NCI-H510A treated with DMSO at 0.1 percent for 48 hours (cell line): ENCODE measurements around the gene WDR27.
"Not testable (repeated sequence)": the region's sequence is repeated elsewhere in the genome, so short reads cannot be mapped to it uniquely, and the experiment has no call there.

Experiments
- DNase-seq: peaks from one replicate; lab custom pipeline; 2025; lab: John Stamatoyannopoulos, UW

WDR27 gene

DNA sequence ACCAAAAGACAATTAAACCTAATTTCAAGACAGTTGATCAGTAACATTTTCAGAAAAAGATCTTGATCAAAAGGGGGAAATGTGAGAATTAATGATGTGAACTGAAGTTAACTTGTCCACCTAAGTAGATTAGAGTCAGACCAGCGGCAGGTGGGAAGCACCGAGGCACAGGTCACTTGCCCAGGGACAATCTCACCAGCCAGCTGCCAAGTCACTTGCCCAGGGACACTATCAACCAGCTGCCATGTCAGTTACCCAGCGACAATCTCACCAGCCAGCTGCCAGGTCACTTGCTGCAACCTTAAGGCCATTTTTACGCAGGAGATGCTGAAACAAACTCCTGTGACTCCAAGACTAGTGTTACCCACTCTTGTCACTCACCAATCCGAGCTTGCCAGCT is 260.5 kb downstream of the WDR27 start:
- no peak for DNase-seq

DNA sequence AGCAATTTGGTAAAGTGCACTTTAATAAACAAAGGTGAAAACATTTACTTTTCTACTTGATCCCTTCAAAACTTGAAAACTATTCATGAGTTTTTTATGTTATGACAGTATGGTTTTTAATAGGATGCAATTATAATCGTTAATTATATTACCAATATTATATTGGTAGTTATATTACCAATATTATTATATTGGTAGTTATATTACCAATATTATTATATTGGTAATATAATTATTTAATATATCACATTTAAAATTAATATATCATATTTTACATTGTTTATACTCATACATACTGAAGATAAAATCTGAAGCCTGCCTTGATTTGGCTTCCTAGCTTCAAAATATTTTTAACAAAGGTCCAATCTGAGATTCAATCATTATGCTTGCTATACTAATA is 262.1 kb downstream of the WDR27 start:
- no peak for DNase-seq

DNA sequence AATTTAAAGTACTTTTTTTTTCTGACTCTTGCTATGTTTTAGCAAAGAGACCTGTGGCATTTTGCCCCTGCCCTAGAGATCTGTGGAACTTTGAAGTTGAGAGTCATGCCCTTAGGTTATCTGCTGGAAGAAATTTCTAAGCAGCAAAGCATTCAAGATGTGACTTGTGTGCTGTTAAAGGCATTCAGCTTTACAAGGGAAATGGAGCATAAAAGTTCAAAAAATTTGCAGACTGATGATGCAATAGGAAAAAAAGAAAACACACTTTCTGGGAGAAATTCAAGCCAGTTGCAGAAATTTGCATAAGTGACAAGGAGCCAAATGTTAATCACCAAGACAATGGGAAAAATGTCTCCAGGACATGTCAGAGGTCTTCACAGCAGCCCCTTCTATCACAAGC is 267.3 kb downstream of the WDR27 start:
- DNase-seq = not testable (repeated sequence)

DNA sequence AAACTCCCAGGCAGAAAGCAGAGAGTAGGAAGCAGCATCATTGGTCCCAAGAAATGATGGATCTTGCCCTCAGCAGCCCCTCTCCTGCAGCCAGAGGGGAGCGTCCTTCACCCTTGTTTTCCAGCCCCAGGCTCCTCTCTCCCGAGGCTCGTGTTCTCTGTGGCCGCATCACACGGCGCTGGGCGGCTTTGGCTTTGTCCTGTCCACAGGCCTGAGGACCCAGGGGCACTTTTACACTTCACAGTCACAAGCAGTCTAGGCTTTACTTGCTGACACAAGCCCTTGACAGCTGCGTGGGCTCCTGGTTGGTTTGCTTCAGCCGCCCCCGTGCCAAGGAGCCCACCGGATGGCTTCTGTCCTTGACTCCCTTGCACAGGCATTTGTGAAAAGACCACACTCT is 272.8 kb downstream of the WDR27 start:
- no peak for DNase-seq

DNA sequence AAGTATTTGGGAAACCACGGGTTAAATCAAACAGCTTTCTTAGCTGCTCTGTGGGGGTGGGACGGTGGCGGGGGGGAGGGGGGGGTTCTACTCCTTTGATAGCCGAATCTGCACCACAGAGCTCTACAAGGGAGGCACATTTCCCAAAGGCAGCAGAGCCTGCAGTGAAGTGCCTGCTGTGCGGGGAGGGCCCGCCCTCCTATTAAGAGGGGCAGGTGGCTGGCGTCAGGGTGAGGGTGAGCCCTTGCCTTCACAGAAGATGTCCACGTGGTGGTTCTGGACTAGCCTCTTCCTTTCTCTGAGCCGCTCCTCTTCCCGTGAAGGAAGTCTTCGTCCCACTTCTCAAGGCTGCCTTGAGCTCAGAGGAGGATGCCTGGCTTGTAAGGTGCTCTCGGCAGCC is 273.3 kb downstream of the WDR27 start:
- peak; percentile 23 for DNase-seq

DNA sequence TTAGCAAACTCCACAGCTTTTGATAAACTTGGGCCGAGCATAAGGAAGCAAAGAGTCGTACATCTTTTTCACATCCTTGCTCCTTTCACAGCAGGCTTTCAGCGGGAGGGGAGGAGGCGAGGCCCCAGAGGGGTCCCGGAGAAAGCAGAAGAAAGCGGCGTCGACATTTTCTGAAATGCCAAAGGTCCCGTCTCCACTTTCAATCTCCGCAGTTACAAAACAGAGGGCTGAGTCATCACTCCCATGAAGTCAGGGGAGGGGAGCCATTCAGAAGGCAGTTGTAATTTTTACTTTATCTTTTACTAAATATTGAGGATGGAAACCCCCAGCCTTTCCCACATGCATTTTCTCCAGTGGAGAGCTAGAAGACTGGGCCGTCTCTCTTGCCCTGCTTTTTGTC is 274.0 kb downstream of the WDR27 start:
- no peak for DNase-seq

DNA sequence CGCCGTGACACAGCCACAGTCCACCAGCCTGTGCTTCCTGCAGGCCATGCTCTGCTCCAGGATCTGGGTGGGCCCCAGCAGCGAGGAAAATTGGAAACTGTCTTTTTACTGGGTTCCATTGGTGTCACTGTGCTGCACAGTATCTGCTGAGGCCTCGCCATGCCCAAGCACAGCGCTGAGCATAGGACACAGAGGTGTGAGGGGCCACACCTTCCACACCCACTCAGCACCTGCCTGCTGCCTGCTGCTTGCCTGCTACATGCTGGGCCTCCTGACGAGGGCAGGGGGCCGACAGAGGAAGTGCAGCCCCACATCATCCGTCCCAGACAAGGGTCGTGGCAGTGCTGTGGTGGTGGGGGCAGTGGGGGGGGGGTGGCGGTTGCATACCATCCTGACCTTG is 275.2 kb downstream of the WDR27 start:
- no peak for DNase-seq

DNA sequence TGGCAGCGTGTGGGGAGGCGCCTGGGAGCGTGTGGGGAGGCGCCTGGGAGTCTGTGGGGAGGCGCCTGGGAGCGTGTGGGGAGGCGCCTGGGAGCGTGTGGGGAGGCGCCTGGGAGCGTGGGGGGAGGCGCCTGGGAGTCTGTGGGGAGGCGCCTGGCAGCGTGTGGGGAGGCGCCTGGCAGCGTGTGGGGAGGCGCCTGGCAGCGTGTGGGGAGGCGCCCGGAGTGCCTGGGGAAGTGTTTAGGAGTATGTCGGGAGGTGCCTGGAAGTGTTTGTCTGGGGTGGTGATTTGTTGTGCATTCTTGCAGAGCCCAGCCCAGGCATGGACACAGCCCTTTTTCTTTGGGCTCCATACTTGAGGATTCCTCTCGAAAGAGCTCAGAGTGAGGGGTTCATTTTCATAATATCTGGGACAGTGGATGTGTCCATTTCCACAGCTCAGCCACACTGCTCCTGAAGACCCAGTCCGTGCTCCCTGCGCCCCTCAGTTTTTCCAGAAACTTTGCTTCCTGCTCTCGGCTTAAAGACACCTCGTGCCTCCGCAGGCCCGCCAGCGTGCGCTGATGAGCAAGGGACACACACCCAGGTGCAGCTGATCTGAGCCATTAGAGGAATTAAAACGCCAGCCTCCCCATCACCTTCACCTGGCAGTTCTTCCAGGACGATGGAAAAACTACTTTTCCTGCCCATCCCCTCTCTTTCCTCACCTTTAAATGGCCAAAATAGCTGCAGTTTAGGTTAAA is 276.0 kb downstream of the WDR27 start:
- no peak for DNase-seq

DNA sequence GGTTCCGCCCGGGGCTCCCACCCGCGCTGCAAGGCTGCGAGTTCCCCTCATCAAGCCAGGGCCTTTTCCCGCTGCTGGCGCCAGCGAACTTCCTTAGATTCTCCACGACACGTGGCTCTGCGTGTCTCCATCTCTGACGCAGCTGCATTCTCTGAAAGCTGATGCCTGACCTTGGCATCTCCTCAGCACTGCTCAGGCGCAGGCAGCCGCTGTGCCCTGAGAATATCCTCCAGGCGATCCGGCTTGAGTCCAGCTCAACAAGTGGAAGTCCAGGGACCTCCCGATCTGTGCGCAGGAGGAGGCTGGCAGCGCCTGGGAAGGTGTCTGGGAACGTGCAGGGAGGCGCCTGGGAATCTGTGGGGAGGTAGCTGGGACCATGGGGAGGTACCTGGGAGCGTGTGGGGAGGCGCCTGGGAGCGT is 277.0 kb downstream of the WDR27 start:
- DNase-seq = no peak

DNA sequence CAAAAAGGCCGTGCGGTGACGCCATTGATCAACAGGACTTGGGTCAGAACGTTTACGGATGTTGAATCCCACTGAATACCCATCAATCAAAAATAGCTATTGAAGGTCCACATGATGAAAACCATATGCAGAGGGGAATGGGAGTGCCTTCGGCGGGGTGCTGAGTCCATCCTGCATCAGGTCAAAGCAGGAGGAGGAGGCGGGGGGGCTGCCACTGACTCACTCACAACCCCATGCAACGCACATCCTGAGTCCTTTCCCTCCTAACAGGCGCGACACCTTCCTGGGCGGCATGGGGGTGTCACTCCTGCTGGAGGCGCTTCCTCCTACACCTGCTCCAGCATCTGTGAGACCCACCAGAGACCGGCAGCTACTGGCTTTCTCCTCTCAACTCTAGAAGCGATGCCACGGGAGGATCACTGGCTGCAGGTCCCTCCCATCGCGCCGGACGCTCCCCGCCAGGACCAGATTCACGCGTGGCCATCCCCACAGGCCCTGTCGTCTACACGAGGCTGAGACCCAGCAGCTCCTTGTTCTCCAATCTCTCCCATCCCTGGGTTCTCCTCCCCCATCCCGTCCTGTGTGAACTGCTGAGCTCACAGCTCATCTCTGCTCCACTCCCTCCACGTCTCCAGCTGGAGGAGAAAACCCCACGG is 277.6 kb downstream of the WDR27 start:
- DNase-seq = no peak

DNA sequence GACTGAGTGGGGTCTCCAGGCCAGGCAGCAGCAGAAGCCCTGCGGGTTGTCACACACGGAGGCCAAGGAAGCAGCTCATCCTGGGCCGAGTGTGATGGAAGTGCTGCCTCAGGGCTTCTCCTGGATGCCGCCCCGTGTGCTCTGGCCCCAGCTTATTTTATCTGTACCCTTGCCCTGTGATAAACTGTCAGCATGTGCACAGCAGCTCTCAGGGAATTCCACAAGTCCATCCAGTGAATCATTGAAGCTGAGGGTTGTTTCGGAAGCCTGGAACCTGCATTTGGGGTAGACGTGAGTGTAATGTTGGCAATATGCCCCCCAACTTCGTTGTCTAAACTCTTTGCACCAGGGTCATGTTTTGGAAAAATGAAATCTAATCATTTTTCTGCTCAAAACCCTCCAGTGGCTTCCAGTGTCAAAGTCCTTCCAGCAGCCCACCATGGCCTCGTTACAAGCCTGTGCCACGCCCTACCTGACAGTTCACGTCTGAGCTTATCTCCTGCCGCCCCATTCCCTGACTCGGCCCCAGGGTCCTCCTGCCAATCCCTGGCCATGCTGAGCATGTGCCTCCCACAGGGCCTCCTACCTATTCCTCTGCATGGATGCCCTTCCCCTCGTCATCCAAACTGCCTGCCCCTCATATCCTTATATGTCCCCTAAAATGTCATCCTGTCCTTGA is 280.1 kb downstream of the WDR27 start:
- DNase-seq = no peak

DNA sequence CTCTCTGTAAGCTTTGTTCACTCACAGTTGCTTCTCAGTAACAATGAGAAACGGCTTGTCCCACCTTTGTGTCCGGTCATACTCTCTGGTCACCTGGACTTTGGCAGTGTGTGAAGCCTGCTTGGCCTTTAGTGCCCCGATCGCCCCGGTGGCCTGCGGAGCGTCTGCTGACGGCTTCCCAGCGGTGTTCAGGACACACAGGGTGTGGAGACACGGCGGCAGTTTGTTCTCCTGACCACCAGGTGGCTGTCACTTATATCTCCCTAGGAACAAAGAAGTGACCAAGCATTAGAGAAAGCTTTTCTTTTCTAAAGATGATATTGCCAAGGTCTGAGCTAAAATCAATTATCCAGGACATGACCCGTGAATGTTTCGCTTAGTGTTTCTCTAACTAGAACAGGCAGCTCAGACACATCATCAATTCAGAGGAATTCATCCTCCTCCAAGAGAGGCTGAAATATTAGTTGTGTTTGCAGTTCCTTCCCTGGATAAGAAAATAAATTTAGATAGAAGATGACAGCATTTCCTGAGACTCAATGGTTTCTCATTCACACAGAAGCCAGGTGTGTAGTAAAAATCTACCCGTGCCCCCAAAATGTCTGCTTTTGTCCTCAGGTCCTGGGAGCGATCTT is 280.8 kb downstream of the WDR27 start:
- no peak for DNase-seq

DNA sequence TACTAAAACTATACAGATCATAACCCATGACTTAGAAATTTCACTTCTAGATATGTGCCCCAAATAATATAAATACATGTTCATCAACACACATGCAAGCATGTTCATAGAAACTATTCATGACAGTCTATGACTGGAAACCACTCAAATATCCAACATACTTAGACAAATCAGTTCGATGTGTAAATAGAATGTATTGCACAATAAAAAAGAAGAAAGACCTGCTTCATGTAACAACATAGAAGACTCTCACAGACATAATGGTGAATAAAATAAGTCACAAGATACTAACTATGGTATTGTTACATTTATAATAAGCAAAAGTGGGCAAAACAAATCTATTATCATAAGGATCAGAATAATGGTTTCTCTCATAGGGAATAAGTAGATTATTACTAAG is 284.7 kb downstream of the WDR27 start:
- no peak for DNase-seq

DNA sequence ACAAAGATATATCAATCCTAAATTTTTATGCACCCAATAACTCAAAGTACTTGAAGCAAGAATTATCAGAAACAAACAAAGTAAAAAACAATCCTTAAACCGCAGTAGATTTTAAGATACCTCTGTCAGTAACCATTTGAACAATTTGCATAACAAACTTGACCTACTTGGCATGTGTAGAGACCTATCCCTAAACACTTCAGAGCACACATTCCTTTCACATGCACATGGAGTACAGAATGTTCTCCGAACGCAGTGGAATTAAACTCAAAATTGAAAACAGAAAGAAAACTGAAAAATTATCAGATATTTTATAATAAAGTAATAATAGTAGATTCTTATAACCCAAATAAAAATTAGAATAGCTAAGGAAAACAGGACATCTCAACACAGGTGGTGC is 285.6 kb downstream of the WDR27 start:
- DNase-seq = no peak

DNA sequence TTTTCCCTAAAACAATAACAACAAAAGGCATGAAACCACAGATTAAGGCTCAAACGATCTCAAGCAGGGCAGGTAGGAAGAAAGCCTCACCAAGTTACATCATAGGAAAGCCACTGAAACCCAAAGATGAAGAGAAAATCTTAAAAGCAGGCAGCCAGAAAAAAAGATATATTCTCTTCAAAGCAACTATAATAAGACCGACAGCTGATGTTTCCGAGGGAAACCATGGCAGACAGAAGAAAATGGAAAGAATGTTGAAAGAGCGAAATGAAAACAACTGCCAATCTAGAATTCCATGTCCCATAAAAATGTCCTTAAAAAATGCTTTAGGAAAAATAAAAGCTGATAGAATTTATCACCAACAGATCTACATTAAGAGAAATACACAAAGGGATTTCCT is 286.6 kb downstream of the WDR27 start:
- no peak for DNase-seq

DNA sequence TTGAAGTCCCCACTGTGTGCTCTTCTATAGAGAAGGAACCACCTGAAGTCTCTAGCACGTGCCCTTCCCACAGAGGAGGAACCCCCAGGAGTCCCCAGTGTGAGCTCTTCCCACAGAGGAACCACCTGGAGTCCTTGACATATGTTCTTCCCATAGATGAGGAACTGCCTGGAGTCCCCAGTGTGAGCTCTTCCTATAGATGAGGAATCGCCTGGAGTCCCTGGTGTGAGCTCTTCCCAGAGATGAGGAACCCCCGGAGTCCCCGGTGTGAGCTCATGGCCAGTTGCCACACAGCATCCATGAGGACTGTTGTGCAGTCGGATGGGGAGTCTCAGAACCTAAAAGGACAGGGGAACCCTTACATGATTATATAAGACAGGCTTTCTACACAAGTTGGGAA is 290.1 kb downstream of the WDR27 start:
- no peak for DNase-seq

DNA sequence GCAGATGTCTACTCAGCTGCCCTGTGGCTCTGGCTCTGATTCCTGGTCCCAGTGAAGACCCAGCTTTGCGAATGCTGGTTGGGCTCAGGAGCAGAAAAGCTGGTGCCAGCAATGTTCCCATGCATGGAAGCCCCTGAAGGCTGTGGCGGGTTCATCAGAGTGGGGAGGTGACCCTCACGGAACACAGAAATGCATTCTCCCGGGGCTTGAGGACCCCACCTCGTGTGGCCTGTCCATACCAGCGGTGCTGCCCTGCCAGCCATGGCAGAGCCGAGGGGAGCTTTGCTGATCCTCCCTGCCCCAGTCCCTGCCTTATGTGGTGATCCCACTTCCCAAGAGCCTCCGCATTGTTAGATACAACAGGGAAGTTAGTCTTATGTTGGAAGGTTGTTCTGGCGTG is 290.5 kb downstream of the WDR27 start:
- DNase-seq = no peak

DNA sequence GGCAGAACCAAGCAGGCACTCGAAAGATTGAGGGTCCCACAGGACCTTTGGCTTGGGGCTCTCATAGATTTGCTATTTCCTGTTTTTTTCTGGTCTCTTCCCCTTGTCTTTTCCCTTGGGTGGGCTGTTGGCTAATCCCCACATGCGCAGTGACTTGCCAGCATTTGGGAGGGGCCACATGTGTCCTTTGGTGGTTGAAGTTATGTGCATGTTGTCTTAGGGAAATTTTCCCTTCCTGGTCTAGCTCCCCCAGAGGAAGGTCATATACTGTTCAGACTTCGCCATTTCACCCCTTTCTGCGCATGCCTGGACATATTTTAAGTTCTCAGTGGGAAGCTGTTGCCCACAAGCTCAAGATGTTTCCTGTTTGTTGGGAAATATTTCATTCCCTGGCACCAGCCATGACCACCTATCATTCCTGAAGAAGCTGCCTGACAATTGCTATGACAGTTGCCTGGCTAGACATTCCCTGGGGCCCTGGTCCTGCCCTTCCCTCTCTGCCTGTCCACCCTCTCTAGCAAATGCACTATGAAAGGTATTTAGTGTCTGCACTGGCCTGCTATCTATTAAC is 292.0 kb downstream of the WDR27 start:
- DNase-seq = no peak

DNA sequence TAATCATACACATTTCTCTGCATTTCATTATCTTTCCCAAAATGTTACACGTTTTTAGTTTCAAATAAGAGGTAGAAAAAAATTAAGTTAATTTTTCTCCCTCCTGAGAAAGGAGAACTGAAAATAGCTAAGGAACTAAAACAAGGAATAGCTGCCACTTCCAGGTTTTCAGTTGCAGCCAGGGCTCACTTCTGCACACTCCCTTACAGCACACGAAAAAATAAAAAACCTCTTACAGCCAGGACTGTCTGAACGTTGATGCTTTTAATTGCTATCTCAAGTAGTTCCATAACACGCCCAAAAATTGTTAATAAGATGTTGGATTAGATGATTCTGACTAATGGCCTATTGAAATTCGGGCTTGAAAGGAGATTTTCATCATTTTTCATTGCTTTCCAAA is 294.5 kb downstream of the WDR27 start:
- no peak for DNase-seq
